Measurements from ENCODE around the gene C1orf122. TPM values are rescaled to one million over a fixed set of nuclear protein-coding genes. Genes with fewer than 3 reads are reported as not detected.
A peak's percentile ranks its signal among the peaks of the same experiment; 100 is the strongest.

C1orf122 gene
- total and polyA plus RNA-seq, 2 of the 13 experiments (the other 11 are each of a cell fraction or from before 2014, with no cell fraction given), result 18.7 to 40.6 TPM

DNA sequence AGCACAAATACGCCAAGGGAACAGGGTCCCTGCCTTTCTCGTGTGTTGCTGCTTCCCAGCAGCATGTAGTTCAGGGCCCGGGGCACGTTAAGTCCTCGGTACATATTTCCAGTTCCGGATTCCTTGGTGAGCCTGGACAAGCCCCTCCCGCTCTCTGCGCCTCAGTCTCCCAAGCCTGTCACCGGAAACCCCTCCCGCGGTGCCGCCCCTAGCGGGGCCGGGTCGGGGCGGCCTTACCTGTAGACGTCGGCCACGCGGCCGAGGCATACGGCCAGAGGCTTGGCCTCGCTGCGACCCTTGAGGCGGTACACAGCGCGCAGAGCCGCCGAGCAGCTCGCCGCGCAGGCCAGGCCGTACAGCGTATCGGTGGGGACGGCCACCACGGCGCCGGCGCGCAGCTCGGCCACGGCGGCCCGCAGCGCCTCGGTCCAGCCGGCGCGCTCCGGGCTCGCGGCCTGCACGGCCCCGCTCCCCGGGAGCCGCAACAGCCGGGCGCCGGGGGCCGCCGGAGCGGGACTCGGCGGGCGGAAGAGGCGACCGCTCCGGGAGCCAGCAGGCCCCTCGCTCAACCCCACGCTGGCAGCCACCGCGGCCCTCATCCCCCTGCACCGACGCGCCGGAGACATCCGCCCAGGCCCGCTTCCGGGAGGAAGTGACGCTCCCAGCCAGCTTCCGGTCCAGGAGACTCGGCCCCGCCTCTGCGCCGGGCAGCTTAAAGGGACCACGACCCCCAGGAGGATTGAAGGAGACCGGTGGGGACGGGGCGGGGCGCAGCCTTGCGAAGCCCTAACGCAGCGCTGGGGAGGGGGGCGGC lies at the start of gene C1orf122, which contains the start of gene YRDC (continued):
- TF ChIP-seq, protein P1, sequence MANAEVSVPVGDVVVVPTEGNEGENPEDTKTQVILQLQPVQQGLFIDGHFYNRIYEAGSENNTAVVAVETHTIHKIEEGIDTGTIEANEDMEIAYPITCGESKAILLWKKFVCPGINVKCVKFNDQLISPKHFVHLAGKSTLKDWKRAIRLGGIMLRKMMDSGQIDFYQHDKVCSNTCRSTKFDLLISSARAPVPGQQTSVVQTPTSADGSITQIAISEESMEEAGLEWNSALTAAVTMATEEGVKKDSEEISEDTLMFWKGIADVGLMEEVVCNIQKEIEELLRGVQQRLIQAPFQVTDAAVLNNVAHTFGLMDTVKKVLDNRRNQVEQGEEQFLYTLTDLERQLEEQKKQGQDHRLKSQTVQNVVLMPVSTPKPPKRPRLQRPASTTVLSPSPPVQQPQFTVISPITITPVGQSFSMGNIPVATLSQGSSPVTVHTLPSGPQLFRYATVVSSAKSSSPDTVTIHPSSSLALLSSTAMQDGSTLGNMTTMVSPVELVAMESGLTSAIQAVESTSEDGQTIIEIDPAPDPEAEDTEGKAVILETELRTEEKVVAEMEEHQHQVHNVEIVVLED (CRISPR knock-in tag; IDR thresholded peaks at IDR 0.05; ENCODE audit: borderline replicate concordance), result peak; percentile 15; the same call in 1 of the 2 replicates
- TF ChIP-seq, protein P2, sequence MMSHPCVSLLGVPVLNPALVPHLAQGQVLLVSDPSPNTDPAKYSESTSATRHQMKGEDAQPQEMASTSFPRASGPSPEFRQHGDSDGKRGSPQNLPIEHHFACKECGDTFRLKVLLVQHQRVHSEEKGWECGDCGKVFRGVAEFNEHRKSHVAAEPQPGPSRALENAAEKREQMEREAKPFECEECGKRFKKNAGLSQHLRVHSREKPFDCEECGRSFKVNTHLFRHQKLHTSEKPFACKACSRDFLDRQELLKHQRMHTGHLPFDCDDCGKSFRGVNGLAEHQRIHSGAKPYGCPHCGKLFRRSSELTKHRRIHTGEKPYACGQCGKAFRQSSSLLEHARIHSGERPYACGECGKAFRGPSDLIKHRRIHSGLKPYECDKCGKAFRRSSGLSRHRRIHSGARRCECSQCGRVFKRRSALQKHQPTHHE (CRISPR knock-in tag; IDR thresholded peaks at IDR 0.05; ENCODE audit: borderline replicate concordance), result no peak
- TF ChIP-seq ZNF546 (CRISPR knock-in tag; conservative IDR thresholded peaks at IDR 0.05) (no peak; the same call in 1 of the 2 replicates), ZNF687 (CRISPR knock-in tag; IDR thresholded peaks at IDR 0.05) (peak; percentile 78), CSRNP1 (CRISPR knock-in tag; IDR thresholded peaks at IDR 0.05) (no peak), HDAC1 (CRISPR knock-in tag; IDR thresholded peaks at IDR 0.05) (peak; percentile 64), PAX8 (CRISPR knock-in tag; IDR thresholded peaks at IDR 0.05; ENCODE audit: borderline replicate concordance) (no peak), REXO4 (CRISPR knock-in tag; IDR thresholded peaks at IDR 0.05; ENCODE audit: borderline replicate concordance) (no peak), BORCS8-MEF2B (CRISPR knock-in tag; IDR thresholded peaks at IDR 0.05) (no peak)
- TF ChIP-seq, protein P3, sequence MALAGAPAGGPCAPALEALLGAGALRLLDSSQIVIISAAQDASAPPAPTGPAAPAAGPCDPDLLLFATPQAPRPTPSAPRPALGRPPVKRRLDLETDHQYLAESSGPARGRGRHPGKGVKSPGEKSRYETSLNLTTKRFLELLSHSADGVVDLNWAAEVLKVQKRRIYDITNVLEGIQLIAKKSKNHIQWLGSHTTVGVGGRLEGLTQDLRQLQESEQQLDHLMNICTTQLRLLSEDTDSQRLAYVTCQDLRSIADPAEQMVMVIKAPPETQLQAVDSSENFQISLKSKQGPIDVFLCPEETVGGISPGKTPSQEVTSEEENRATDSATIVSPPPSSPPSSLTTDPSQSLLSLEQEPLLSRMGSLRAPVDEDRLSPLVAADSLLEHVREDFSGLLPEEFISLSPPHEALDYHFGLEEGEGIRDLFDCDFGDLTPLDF (CRISPR knock-in tag; IDR thresholded peaks at IDR 0.05), result no peak
